Mesothelial cell of epicardium (in vitro differentiated cells): Measurements from ENCODE around the gene GRIN3A. TPM values are rescaled to one million over a fixed set of nuclear protein-coding genes. Genes with fewer than 3 reads are reported as not detected.

Source experiments
- DNase-seq, 2 experiments: peaks; one replicate each; pipeline ENCODE4 v3.0.0; 2021; ENCODE audit warnings: low spot score in 2 of 2; ENCODE audit not compliant: unreplicated experiment in 2 of 2
- H3K27ac Mint-ChIP-seq: 2 replicates; pipeline ENCODE4 v1.8.0; 2021; ENCODE audit warnings: mixed read lengths
- H3K27me3 Mint-ChIP-seq: 2 replicates; pipeline ENCODE4 v1.8.0; 2021; ENCODE audit warnings: low read depth, mixed read lengths
- H3K36me3 Mint-ChIP-seq: 2 replicates; pipeline ENCODE4 v1.8.0; 2021; ENCODE audit warnings: mixed read lengths
- H3K4me1 Mint-ChIP-seq: 2 replicates; pipeline ENCODE4 v1.8.0; 2021; ENCODE audit warnings: mixed read lengths
- H3K4me3 Mint-ChIP-seq: 2 replicates; pipeline ENCODE4 v1.8.0; 2021; ENCODE audit warnings: mild to moderate bottlenecking, moderate library complexity, mixed read lengths
- H3K9me3 Mint-ChIP-seq: 2 replicates; pipeline ENCODE4 v1.8.0; 2021; ENCODE audit warnings: mixed read lengths
- CTCF ChIP-seq: fragments of 200-600 bp; sonication (generic); IDR thresholded peaks from one replicate; pipeline ENCODE4 v1.5.0; 2021; ENCODE audit warnings: antibody characterized with exemption; ENCODE audit not compliant: unreplicated experiment
- total RNA-seq: library from RNA; stranded (reverse); gene quantifications from 3 replicates; pipeline ENCODE4 v1.2.1, GENCODE V29; 2021

The GRIN3A gene
- 3.0 to 4.1 TPM (median 3.3 TPM) in 3 replicates for total RNA-seq

GRCh38 chr9:101738566-101739183 is at the start of gene GRIN3A:
GRIN3A (minus strand) TSS chr9:101738647; CDS start chr9:101737979, 668 bp downstream.
- H3K36me3 Mint-ChIP-seq = no peaks in the 10 kb centered on the region
- peak in 1 of 2 experiments; percentile 18 for DNase-seq

GRCh38 chr9:101787891-101788290 is 49.4 kb upstream of the GRIN3A start:
- Mint-ChIP-seq H3K9me3 (no peaks in the 10 kb centered on the region), H3K27me3 (peaks cover 17% of the 10 kb centered on the region), H3K36me3 (no peaks in the 10 kb centered on the region), H3K4me3 (no peak overlapping the region), H3K27ac (no peak overlapping the region), H3K4me1 (no peaks in the 10 kb centered on the region)
- no peak for TF ChIP-seq CTCF
- DNase-seq = no peak

More at GRCh38 chr9:101738566-101739183, at the start of gene GRIN3A:
- Mint-ChIP-seq H3K4me3 (peak within 1 kb of the TSS; percentile 85), H3K9me3 (no peaks in the 10 kb centered on the region), H3K27ac (no peak within 1 kb of the TSS), H3K4me1 (peaks cover 9% of the 10 kb centered on the region), H3K27me3 (peaks cover 92% of the 10 kb centered on the region)
- no peak for TF ChIP-seq CTCF

DNA sequence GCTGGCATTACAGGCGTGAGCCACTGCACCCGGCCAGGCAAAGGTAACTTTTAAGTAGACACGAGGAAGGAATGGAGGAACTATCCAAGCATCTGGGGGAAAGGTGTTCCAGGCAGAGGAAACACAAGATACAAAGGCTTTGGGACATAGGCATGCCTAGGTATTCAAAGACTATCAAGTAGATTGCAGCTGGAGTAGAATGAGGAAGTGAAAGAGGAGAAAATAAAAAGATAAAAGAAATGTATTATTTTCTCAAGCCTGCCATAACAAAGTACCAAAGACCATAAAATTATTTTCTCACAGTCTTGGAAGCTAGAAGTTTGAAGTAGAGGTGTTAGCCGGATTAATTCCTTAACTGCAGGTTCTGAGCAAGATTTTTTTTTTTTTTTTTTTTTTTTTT is 39.9 kb upstream of the GRIN3A start:
- Mint-ChIP-seq H3K9me3 (no peaks in the 10 kb centered on the region), H3K36me3 (no peaks in the 10 kb centered on the region), H3K4me3 (no peak overlapping the region), H3K4me1 (peaks cover 4% of the 10 kb centered on the region), H3K27ac (no peak overlapping the region), H3K27me3 (peaks cover 21% of the 10 kb centered on the region)
- DNase-seq = no peak
- no peak for TF ChIP-seq CTCF

DNA sequence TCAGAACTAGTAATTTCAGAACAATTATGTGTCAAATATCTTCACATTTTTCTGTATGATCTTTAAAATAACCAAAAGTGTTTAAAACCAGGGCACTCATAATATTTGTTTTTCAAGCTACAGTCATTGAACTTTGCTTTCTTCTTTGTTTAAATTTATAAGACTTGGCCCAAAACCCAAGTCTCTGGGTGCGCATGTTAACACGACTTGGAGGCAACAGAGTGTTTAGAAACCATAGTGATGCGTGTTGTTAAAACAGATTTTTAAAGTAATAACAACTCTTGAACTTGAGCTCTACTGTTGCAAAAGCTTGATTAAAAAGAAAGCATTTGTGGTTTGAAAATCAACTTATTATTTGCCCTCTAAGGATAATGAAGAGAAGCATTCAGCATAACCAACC is 26.0 kb upstream of the GRIN3A start:
- Mint-ChIP-seq H3K9me3 (peaks cover 5% of the 10 kb centered on the region), H3K4me3 (no peak overlapping the region), H3K36me3 (no peaks in the 10 kb centered on the region), H3K27me3 (peaks cover 20% of the 10 kb centered on the region), H3K27ac (no peak overlapping the region), H3K4me1 (no peaks in the 10 kb centered on the region)
- no peak for TF ChIP-seq CTCF
- DNase-seq = no peak

- Mint-ChIP-seq H3K27ac (no peak overlapping the region), H3K4me3 (no peak overlapping the region), H3K27me3 (peaks cover 20% of the 10 kb centered on the region), H3K36me3 (no peaks in the 10 kb centered on the region), H3K4me1 (peaks cover 5% of the 10 kb centered on the region), H3K9me3 (peaks cover 2% of the 10 kb centered on the region)
- TF ChIP-seq CTCF = no peak
- no peak for DNase-seq
Observed at GRCh38 chr9:101758304-101758930, 20.0 kb upstream of the GRIN3A start.
